ENCODE data around the gene CEACAM5.

Gene CEACAM5

DNA sequence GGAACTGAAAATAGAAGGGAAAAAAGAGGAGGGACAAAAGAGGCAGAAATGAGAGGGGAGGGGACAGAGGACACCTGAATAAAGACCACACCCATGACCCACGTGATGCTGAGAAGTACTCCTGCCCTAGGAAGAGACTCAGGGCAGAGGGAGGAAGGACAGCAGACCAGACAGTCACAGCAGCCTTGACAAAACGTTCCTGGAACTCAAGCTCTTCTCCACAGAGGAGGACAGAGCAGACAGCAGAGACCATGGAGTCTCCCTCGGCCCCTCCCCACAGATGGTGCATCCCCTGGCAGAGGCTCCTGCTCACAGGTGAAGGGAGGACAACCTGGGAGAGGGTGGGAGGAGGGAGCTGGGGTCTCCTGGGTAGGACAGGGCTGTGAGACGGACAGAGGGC is at the start of gene CEACAM5:
Gene CEACAM5, plus strand, starts transcription at position 146 of the 400 bp plus-strand sequence. Its CDS starts 106 bp downstream, at position 252.
- no peak for DNase-seq

DNA sequence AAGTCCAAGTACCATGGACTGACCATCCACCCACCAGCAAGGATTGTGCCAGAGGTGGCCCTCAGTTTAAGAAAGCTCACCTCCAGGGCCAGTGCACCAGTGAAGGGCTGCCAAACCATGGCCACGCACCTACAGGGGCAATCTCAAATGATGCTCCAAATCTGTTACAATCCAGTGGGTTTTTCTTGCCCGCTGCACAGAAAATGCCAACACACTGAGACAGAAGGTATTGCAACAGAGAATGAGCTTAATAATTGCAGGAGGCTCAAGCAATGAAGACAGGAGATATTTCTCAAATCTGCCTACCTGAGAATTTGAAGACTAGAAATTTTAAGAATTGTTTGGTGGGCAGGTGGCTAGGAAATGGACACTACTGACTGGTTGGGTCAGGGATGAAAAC is 42.4 kb upstream of the CEACAM5 start:
- DNase-seq, result no peak

DNA sequence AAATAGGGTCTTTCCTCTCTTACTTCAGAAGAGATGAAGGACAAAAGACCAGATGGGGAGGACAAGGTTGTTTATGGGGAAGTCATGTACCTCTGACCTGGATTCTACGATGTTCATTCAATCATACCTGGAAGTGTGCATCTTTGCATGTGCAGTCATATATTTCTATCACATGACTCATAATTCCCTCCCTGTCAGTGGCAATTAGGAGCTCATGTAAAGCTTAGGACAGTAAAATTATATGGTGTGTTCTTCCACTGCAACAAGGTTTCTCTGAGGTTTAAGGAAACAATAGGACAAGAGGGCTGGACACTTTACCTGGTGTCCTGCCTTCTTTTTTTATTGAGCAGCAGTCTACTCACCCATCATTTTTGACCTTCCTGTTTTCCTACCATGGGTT is 40.1 kb upstream of the CEACAM5 start:
- DNase-seq, result no peak

DNA sequence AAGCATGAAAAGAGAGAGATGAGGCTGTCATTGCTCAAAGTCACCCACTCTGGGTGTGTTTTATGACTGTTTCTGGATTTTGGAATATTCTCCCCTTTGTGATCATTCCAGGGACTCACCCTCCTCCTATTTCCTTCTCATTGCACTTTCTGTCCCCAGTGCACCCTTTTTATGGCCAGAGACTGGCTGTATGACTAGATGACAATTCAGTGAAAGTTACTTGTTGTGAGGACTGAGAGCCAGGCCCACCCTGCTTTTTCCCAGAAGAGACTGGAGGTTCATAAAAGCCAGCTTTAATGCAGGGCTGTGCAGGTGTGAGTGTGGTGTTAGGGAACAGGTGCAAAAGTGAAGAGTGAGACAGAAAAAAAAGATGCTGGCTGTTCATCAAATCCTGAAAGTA is 37.7 kb upstream of the CEACAM5 start:
- no peak for DNase-seq

DNA sequence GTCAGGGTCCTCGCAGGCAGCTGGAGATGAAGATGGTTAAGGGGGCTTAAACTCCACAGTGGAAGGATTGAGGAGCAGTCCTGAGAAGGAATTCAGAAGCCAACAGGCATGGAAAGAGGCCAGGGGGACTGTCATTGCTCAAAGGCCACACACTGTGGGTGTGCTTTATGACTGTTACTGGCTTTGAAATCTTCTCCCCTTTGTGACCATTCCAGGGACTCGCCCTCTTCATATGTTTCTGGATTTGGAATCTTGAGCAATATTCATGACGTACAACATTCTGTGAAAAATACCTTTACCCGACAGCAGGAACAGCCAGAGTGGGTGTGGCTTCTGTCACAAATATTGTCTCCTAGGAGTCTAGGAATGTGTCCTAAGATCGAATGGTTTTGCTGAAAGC is 36.9 kb upstream of the CEACAM5 start:
- DNase-seq, result no peak

DNA sequence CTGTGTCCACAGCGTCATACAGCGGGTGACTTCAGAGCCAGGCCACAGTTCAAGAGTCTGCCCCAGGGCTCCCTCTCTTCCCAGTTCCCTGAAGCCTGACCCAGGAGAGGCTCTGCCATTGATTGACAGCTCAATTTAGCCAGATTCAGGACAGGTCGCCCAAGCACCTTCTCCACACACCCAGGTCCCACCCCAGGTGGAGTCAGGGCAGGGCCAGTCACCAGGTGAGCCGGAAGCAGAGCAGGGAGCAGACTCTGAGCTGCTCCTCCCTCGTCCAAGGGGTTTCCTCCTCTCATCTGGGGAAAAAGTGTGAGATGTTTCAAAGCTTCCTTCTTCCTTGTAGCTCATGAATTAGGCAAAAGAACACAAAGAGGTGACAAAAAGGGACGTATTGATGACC is 26.0 kb upstream of the CEACAM5 start:
- DNase-seq, result no peak

DNA sequence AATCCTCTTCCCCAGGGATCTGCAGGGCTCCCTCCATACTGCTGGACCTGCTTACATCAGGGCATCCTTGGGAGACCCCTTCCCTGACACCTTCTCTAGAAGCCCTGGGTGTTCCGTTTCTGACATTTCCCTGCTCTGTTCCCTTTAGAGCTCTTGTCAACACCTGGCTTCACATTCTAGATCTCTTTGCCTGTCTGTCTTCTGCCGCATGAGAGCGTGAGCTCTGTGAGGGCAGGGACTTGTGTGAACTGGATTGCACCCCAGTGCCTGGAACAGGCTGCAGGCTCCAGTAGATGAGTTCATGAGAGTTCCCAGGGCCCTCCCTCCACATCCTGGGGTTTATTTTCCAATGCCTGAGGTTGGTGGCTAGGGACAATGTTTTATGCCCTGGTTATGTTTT is 21.0 kb upstream of the CEACAM5 start:
- DNase-seq, result no peak

DNA sequence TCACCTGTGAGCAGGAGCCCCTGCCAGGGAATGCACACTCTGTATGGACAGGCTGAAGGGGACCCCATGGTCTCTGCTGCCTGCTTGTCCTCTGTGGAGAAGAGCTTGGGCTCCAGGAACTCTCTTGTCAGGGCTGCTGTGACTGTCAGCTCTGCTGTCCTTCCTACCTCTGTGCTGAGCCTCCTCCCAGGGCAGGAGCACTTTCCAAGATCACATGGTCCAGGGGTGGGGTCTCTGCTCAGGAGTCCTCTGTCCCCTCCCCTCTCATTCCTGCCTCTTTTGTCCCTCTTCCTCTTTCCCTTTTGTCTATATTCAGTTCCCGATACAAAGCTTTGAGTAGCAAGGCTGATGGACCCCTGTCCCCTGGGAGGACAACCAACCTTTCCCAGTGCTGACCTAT is 20.3 kb upstream of the CEACAM5 start, which contains the start of gene CEACAM7:
Gene CEACAM7, minus strand, starts transcription at position 173 of the 400 bp plus-strand sequence. Its CDS starts 105 bp downstream, at position 68.
- DNase-seq, result no peak

DNA sequence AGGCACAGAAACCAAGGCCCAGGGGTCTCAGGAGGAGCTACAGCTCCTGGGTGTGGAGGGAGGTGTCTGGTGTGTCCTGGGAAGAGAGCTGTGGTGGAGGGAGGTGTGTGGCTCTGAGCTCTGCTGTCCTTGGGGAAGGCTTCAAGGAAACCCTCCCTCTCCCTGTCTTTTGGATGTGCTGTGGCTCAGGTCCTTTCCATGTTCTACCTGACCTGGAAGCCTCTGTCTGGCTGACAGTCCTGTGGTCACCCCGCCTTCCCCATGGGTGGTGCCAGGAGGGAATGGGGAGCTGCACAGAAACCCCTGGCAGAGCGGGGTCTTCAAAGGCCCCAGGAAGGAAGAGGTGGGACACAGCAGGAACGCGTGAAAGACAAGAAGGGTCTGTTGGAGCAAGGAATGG is 19.7 kb upstream of the CEACAM5 start:
- no peak for DNase-seq

DNA sequence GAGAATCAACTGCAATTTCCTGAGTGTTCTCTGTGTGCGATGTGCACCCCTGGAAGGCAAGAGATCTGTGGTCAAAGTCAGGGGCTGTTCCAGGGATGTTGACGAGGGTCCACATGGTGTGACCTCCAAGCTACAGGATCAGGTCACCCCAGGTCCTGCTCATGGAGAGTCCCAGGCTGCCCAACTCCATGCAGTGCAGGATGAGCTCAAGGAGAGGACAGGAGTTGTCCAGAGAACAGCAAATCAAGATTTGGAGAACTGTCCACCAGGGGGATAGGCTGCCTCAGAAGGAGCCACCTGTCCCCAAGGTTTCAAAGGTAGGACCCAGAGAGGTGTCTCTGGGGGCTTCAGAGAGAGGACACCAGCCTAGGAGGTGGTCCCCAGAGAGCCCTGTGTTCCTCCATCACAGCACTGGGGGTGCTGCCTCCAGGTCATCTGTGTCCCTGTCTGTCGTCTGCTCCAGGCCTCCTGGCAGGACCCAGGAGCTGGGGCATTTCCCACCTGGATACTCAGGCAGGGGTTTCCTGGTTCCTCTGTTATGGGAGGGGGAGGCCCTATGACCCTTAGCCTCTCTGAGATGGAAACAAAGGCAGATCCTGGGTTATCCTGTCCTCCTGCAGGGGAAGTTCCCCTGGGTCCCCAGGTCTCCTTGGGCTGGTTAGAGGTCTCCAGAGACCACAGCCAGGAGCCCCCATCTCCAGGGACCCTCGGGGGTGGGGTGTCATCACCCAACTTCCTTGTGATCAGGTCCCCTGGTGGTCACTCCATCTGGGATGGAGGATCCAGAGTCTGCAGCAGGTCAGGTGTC is 18.2 kb upstream of the CEACAM5 start:
- DNase-seq, result no peak

DNA sequence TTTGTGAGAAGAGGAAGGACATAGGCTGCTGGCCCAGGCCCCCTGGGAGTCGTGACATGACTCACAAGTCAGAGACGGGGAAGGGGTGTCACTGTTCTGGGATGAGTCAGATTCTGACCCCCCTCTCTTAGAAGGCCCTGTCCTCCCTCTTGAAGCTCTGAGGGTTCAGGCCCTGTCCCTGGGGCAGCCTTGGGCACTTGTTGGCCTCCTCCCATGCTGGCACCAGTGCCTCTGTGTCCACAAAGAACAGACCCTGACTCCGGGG is 17.7 kb upstream of the CEACAM5 start:
- no peak for DNase-seq

DNA sequence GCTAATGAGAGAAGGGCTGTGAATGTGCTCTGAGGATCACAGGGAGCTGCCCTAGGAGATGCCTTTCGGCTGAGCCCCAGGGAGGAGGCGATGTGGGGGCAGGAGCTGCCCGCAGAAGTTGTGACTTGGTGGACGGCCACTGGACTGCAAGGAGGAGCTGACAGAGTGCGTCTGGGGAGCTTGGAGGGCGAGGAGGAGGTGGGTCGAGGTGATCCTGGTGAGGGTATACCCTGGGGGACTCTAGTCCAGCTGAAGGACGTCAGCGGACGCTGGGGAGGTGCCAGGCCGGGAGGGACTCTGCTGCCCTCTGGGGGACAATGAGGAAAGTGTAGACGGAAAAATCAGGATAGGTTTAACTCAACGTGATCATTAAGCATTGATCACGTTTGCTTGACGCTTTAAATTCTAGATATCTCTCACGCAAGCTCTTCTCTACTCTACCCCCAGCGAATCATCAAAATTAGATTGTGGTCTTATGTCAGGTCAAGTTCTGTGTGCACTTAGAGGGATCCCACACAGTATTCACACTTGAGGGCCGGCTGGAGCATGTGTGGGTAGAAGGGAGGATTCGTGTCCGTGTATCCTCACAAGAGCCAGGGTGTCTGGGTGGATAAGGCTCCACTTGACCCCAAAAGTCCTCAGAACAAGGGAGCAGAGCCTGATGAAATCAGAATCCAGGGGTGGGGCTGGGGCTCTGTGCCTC is 17.0 kb upstream of the CEACAM5 start:
- no peak for DNase-seq

DNA sequence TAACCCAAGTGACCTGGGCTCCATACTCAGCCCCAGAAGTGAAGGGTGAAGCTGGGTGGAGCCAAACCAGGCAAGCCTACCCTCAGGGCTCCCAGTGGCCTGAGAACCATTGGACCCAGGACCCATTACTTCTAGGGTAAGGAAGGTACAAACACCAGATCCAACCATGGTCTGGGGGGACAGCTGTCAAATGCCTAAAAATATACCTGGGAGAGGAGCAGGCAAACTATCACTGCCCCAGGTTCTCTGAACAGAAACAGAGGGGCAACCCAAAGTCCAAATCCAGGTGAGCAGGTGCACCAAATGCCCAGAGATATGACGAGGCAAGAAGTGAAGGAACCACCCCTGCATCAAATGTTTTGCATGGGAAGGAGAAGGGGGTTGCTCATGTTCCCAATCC is 14.2 kb upstream of the CEACAM5 start:
- no peak for DNase-seq

DNA sequence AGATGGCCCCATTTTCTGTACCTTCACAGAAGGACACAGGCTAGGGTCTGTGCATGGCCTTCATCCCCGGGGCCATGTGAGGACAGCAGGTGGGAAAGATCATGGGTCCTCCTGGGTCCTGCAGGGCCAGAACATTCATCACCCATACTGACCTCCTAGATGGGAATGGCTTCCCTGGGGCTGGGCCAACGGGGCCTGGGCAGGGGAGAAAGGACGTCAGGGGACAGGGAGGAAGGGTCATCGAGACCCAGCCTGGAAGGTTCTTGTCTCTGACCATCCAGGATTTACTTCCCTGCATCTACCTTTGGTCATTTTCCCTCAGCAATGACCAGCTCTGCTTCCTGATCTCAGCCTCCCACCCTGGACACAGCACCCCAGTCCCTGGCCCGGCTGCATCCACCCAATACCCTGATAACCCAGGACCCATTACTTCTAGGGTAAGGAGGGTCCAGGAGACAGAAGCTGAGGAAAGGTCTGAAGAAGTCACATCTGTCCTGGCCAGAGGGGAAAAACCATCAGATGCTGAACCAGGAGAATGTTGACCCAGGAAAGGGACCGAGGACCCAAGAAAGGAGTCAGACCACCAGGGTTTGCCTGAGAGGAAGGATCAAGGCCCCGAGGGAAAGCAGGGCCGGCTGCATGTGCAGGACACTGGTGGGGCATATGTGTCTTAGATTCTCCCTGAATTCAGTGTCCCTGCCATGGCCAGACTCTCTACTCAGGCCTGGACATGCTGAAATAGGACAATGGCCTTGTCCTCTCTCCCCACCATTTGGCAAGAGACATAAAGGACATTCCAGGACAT is 13.4 kb upstream of the CEACAM5 start:
- no peak for DNase-seq

DNA sequence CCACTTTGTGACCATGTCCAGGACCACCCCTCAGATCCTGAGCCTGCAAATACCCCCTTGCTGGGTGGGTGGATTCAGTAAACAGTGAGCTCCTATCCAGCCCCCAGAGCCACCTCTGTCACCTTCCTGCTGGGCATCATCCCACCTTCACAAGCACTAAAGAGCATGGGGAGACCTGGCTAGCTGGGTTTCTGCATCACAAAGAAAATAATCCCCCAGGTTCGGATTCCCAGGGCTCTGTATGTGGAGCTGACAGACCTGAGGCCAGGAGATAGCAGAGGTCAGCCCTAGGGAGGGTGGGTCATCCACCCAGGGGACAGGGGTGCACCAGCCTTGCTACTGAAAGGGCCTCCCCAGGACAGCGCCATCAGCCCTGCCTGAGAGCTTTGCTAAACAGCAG is 12.7 kb upstream of the CEACAM5 start:
- no peak for DNase-seq

DNA sequence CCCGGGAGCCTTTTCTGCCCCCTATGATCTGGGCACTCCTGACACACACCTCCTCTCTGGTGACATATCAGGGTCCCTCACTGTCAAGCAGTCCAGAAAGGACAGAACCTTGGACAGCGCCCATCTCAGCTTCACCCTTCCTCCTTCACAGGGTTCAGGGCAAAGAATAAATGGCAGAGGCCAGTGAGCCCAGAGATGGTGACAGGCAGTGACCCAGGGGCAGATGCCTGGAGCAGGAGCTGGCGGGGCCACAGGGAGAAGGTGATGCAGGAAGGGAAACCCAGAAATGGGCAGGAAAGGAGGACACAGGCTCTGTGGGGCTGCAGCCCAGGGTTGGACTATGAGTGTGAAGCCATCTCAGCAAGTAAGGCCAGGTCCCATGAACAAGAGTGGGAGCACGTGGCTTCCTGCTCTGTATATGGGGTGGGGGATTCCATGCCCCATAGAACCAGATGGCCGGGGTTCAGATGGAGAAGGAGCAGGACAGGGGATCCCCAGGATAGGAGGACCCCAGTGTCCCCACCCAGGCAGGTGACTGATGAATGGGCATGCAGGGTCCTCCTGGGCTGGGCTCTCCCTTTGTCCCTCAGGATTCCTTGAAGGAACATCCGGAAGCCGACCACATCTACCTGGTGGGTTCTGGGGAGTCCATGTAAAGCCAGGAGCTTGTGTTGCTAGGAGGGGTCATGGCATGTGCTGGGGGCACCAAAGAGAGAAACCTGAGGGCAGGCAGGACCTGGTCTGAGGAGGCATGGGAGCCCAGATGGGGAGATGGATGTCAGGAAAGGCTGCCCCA is 11.8 kb upstream of the CEACAM5 start:
- no peak for DNase-seq

DNA sequence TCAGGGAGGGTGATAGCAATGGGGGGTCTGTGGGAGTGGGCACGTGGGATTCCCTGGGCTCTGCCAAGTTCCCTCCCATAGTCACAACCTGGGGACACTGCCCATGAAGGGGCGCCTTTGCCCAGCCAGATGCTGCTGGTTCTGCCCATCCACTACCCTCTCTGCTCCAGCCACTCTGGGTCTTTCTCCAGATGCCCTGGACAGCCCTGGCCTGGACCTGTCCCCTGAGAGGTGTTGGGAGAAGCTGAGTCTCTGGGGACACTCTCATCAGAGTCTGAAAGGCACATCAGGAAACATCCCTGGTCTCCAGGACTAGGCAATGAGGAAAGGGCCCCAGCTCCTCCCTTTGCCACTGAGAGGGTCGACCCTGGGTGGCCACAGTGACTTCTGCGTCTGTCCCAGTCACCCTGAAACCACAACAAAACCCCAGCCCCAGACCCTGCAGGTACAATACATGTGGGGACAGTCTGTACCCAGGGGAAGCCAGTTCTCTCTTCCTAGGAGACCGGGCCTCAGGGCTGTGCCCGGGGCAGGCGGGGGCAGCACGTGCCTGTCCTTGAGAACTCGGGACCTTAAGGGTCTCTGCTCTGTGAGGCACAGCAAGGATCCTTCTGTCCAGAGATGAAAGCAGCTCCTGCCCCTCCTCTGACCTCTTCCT is 11.1 kb upstream of the CEACAM5 start:
- DNase-seq, result no peak

DNA sequence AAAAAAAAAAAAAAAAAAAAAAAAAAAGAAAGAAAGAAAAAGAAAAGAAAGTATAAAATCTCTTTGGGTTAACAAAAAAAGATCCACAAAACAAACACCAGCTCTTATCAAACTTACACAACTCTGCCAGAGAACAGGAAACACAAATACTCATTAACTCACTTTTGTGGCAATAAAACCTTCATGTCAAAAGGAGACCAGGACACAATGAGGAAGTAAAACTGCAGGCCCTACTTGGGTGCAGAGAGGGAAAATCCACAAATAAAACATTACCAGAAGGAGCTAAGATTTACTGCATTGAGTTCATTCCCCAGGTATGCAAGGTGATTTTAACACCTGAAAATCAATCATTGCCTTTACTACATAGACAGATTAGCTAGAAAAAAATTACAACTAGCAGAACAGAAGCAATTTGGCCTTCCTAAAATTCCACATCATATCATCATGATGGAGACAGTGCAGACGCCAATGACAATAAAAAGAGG is 9.6 kb upstream of the CEACAM5 start:
- no peak for DNase-seq

DNA sequence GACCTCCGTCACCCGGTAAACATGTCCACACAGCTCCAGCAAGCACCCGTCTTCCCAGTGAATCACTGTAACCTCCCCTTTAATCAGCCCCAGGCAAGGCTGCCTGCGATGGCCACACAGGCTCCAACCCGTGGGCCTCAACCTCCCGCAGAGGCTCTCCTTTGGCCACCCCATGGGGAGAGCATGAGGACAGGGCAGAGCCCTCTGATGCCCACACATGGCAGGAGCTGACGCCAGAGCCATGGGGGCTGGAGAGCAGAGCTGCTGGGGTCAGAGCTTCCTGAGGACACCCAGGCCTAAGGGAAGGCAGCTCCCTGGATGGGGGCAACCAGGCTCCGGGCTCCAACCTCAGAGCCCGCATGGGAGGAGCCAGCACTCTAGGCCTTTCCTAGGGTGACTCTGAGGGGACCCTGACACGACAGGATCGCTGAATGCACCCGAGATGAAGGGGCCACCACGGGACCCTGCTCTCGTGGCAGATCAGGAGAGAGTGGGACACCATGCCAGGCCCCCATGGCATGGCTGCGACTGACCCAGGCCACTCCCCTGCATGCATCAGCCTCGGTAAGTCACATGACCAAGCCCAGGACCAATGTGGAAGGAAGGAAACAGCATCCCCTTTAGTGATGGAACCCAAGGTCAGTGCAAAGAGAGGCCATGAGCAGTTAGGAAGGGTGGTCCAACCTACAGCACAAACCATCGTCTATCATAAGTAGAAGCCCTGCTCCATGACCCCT is 9.0 kb upstream of the CEACAM5 start:
- no peak for DNase-seq

DNA sequence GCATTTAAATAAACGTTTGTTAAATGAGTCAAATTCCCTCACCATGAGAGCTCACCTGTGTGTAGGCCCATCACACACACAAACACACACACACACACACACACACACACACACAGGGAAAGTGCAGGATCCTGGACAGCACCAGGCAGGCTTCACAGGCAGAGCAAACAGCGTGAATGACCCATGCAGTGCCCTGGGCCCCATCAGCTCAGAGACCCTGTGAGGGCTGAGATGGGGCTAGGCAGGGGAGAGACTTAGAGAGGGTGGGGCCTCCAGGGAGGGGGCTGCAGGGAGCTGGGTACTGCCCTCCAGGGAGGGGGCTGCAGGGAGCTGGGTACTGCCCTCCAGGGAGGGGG is 8.5 kb upstream of the CEACAM5 start:
- no peak for DNase-seq

DNA sequence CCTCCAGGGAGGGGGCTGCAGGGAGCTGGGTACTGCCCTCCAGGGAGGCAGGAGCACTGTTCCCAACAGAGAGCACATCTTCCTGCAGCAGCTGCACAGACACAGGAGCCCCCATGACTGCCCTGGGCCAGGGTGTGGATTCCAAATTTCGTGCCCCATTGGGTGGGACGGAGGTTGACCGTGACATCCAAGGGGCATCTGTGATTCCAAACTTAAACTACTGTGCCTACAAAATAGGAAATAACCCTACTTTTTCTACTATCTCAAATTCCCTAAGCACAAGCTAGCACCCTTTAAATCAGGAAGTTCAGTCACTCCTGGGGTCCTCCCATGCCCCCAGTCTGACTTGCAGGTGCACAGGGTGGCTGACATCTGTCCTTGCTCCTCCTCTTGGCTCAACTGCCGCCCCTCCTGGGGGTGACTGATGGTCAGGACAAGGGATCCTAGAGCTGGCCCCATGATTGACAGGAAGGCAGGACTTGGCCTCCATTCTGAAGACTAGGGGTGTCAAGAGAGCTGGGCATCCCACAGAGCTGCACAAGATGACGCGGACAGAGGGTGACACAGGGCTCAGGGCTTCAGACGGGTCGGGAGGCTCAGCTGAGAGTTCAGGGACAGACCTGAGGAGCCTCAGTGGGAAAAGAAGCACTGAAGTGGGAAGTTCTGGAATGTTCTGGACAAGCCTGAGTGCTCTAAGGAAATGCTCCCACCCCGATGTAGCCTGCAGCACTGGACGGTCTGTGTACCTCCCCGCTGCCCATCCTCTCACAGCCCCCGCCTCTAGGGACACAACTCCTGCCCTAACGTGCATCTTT is 7.8 kb upstream of the CEACAM5 start:
- DNase-seq, result no peak

Data from NCI-H1048 (cell line).